ENCODE data around the gene TUBB6.

- TF ChIP-seq EP300 (conservative IDR thresholded peaks at IDR 0.05; ENCODE audit: poor library complexity, severe bottlenecking) (no peak), CTCF (IDR thresholded peaks at IDR 0.05; ENCODE audit: poor library complexity, severe bottlenecking) (no peak), REST (IDR thresholded peaks at IDR 0.05; ENCODE audit: borderline replicate concordance) (no peak), POLR2AphosphoS5 (IDR thresholded peaks at IDR 0.05) (no peak)
Measured at GRCh38 chr18:12318334-12318697, 10.3 kb downstream of the TUBB6 start.

Data from neural cell (in vitro differentiated cells).